Suprapubic skin (tissue), 4 donors: ENCODE measurements around the gene LAMA5. TPM values are rescaled to one million over a fixed set of nuclear protein-coding genes. Genes with fewer than 3 reads are reported as not detected.

Experiments used
- DNase-seq, 2 donors: peaks; one replicate each; pipeline ENCODE4 v3.0.0-alpha.2; 2019; ENCODE audit warnings: low spot score in 2 of 2
- H3K27ac ChIP-seq: fragments of 200-600 bp; sonication (generic); one replicate; pipeline ENCODE4 v1.5.1; 2019
- H3K27me3 ChIP-seq: fragments of 200-600 bp; sonication (generic); one replicate; pipeline ENCODE4 v1.5.1; 2019
- H3K36me3 ChIP-seq: fragments of 200-600 bp; sonication (generic); one replicate; pipeline ENCODE4 v1.5.1; 2019
- H3K4me1 ChIP-seq: fragments of 200-600 bp; sonication (generic); one replicate; pipeline ENCODE4 v1.5.1; 2019
- H3K4me3 ChIP-seq: fragments of 200-600 bp; sonication (generic); one replicate; pipeline ENCODE4 v1.5.1; 2019; ENCODE audit warnings: mild to moderate bottlenecking
- H3K9me3 ChIP-seq: fragments of 200-600 bp; sonication (generic); one replicate; pipeline ENCODE4 v1.5.1; 2019
- EP300 ChIP-seq: sonication (generic); formaldehyde crosslinking; IDR thresholded peaks from one replicate; pipeline ENCODE4 v1.6.1; 2017; ENCODE audit warnings: antibody characterized with exemption
- POLR2A ChIP-seq, 2 donors: fragments of 450-650 bp; IDR thresholded peaks; one replicate each; pipeline ENCODE4 v1.6.1; 2017; ENCODE audit warnings: antibody characterized with exemption in 2 of 2, mild to moderate bottlenecking in 2 of 2, moderate library complexity in 2 of 2
- POLR2AphosphoS5 ChIP-seq, 3 donors: sonication (generic); formaldehyde crosslinking; IDR thresholded peaks; one replicate each; pipeline ENCODE4 v1.6.1; 2017; ENCODE audit warnings: antibody characterized with exemption in 3 of 3
- WGBS: methylation state at CpG from one replicate; pipeline ENCODE4 v1.1.5; 2018; 5-methylcytosine and 5-hydroxymethylcytosine counted together
- total RNA-seq, 4 donors: library from RNA; depleted of rRNA; stranded (reverse); fragments of >200 nt; gene quantifications; one replicate each; pipeline ENCODE4 v1.1.0, GENCODE V29; 2016
- TF ChIP-seq, protein P1 (sequence below), 2 donors: fragments of 200-600 bp in 1 of 2; fragments of 450-650 bp in 1 of 2; sonication (generic) in 1 of 2; IDR thresholded peaks; one replicate each; pipeline ENCODE4 v1.5.1; 2016 to 2019; ENCODE audit warnings: antibody characterized with exemption in 2 of 2, mild to moderate bottlenecking in 1 of 2, moderate library complexity in 1 of 2

The LAMA5 gene
- total RNA-seq, 4 donors from 2014 or later, result 200 to 623 (median 316) TPM

DNA sequence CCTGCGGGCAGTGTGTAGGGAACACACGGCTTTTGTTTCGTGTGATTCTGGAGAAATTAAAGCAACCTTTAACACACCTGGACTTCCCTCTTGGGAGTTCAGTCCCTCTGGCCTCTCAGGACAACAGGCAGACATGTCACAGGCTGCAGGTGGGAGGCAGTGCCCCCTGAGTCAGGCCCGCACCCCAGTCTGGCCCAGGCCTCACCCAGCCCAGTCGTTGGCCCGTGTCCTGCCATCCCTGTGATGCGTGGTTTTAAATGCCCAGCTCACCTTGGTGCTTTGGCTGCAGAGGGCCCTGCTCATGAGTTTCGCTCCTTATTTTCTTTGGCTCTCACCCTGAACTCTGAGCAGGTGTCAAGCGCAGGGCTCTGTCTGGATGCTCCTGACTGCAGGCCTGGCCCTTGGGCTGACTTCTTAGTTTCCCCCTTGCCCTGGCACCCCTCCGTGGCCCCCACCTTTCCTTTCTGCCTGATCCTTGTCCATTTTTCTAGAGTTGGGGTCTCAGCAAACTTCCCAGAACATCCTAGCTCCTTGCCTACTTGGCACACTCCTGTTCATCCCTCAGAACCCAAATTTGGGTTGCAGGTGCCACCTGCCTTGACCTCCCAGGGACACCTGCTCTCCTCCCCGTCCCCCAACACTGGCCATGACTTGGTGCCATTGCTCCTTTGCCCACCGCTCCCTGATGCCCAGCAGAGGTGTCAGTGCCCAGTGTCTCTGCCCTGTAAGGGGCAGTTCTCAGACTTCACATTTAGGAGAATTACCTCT lies 42.2 kb upstream of the LAMA5 start:
- Histone ChIP-seq H3K36me3 (no peaks in the 10 kb centered on the region), H3K9me3 (no peaks in the 10 kb centered on the region), H3K4me1 (peaks cover 39% of the 10 kb centered on the region), H3K27me3 (no peaks in the 10 kb centered on the region), H3K27ac (no peak overlapping the region), H3K4me3 (no peak overlapping the region)
- 86% methylated on average over 10 of the region's 12 CpGs for WGBS
- TF ChIP-seq, protein P1, sequence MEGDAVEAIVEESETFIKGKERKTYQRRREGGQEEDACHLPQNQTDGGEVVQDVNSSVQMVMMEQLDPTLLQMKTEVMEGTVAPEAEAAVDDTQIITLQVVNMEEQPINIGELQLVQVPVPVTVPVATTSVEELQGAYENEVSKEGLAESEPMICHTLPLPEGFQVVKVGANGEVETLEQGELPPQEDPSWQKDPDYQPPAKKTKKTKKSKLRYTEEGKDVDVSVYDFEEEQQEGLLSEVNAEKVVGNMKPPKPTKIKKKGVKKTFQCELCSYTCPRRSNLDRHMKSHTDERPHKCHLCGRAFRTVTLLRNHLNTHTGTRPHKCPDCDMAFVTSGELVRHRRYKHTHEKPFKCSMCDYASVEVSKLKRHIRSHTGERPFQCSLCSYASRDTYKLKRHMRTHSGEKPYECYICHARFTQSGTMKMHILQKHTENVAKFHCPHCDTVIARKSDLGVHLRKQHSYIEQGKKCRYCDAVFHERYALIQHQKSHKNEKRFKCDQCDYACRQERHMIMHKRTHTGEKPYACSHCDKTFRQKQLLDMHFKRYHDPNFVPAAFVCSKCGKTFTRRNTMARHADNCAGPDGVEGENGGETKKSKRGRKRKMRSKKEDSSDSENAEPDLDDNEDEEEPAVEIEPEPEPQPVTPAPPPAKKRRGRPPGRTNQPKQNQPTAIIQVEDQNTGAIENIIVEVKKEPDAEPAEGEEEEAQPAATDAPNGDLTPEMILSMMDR (IDR thresholded peaks at IDR 0.05), result no peak
- no peak for TF ChIP-seq EP300
- TF ChIP-seq POLR2A (IDR thresholded peaks at IDR 0.05), result no peak
- TF ChIP-seq POLR2AphosphoS5 (IDR thresholded peaks at IDR 0.05), result no peak
- DNase-seq, result no peak

DNA sequence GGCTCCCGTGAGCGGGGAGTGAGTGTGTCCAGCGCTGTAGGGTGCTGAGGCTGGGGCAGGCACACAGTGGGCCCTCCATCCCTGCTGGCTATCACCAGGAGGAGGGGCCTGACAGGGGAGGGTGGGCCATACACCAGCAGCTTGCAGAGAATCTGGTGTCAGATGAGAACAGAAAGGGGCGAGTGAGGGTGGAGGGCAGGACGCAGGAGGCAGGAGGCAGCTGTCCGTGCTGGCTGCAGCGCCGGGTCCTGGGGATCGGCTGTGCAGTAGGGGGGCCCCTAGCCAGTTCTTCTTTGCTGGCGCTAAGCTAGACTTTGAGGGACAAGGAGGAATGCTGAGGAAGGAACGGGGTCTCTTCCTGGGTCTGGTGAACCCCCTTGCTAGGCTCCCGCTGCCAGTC lies 41.5 kb upstream of the LAMA5 start:
- WGBS, result 90% methylated on average over 9 of the region's 12 CpGs
- H3K36me3 ChIP-seq, result no peaks in the 10 kb centered on the region
- no peaks in the 10 kb centered on the region for H3K27me3 ChIP-seq
- no peak overlapping the region for H3K4me3 ChIP-seq
- DNase-seq, result no peak
- H3K4me1 ChIP-seq, result peaks cover 39% of the 10 kb centered on the region
- H3K27ac ChIP-seq, result no peak overlapping the region
- no peak for TF ChIP-seq POLR2AphosphoS5 (IDR thresholded peaks at IDR 0.05)
- no peak for TF ChIP-seq EP300
- TF ChIP-seq, protein P1 (IDR thresholded peaks at IDR 0.05), result no peak
- no peaks in the 10 kb centered on the region for H3K9me3 ChIP-seq

DNA sequence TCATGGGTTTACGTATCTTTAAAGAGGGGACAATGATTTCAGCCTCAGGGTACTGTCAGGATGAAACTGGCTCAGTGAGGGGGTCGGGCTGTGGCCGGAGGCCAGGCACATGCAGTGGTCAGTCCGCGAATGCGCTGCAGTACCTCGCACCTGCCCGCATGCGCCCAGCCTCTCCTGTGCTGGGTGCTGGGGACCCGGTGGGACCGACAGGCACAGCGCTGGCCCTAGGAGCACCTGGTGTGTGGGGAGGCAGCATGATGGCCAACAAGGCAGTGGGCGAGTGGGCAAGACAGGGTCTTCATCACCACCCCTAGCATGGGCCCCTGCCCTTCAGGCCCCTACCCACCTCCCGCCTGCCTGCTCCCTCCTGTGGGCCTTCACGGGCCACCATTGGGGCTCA lies 40.9 kb upstream of the LAMA5 start:
- no peak for DNase-seq
- no peaks in the 10 kb centered on the region for H3K9me3 ChIP-seq
- no peaks in the 10 kb centered on the region for H3K27me3 ChIP-seq
- WGBS, result 86% methylated on average over 12 of the region's 15 CpGs
- TF ChIP-seq EP300 (no peak), POLR2A (IDR thresholded peaks at IDR 0.05) (no peak), POLR2AphosphoS5 (IDR thresholded peaks at IDR 0.05) (no peak)
- TF ChIP-seq, protein P1 (IDR thresholded peaks at IDR 0.05), result no peak
- peaks cover 39% of the 10 kb centered on the region for H3K4me1 ChIP-seq
- no peaks in the 10 kb centered on the region for H3K36me3 ChIP-seq
- no peak overlapping the region for H3K4me3 ChIP-seq
- no peak overlapping the region for H3K27ac ChIP-seq

DNA sequence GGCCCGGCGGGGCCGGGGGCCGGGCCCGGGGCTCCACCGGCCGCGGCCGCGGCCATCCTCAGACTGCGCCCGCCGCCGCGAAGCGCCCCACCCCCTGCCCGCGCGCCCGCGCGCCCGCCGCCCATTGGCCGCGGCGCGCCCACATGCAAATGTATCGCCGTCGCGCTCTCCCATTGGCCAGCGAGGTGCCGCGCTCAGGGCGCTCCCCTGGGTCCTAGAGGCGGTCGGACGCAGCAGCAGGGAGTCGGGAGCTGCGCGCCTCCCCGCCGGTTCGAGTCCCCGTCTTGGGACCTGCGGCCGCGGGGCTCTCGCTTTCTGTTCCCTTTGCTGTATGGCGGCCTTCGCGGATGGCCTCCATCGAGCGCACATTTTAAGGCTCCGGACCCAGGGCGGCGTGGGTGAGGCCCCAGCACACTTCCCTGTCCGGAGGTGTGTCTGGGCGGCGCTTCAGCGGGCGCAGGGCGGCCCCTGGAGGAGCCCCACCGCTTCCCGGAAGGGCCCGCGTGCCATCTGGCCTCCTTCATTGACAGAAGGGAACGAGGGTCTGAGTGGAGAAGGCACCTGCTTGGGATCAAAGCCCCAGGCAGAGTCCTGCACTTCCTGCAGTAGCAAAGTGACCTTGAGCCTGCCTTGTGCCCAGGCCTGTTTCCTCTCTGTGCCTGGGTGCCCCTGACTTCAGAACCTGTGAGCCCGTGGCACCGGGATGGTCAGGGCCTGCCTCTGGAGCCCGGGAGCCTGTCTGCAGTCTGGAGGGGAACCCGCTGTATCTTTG lies 40.3 kb upstream of the LAMA5 start, which contains the start of gene CABLES2:
Gene CABLES2, minus strand, starts transcription at position 65 of the 772 bp plus-strand sequence. Its CDS starts 9 bp downstream, at position 56.
- no peaks in the 10 kb centered on the region for H3K9me3 ChIP-seq
- peak within 1 kb of the TSS; percentile 60 for H3K4me3 ChIP-seq
- no peak within 1 kb of the TSS for H3K27ac ChIP-seq
- no peaks in the 10 kb centered on the region for H3K27me3 ChIP-seq
- H3K4me1 ChIP-seq, result peaks cover 39% of the 10 kb centered on the region
- no peaks in the 10 kb centered on the region for H3K36me3 ChIP-seq
- no peak for TF ChIP-seq POLR2A (IDR thresholded peaks at IDR 0.05)
- no peak for TF ChIP-seq POLR2AphosphoS5 (IDR thresholded peaks at IDR 0.05)
- TF ChIP-seq, protein P1 (IDR thresholded peaks at IDR 0.05), result peak in 1 of 2 donors; percentile 10
- TF ChIP-seq EP300, result no peak
- 13% methylated on average over 22 of the region's 73 CpGs for WGBS
- peak; percentile 91 to 96 for DNase-seq

DNA sequence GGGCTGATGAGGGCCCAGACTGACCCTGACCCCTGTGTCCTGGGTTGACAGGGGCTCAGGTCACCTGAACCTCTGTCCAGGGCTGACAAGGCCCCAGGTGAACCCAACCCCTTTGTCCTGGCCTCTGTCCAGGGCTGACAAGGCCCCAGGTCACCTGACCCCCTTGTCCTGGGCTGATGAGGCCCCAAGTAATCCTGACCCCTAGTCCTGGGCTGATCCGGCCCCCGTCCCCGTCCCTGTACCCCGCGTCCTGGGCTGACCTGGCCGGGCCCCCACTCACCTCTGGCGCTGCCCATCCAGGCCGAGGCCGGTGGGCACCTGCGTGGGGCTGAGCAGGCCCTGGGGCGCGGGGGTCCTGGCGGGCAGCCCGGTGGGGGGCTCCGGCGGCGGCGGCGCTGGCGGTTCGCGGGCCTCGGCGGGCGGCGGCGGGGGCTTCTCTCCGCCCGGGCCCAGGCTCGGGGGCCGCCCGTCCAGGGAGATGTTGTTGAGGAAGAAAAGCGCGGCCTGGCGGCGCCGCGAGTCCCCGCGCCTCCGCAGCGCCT lies 39.6 kb upstream of the LAMA5 start:
- Histone ChIP-seq H3K27me3 (no peaks in the 10 kb centered on the region), H3K4me1 (peaks cover 39% of the 10 kb centered on the region), H3K27ac (no peak overlapping the region), H3K9me3 (no peaks in the 10 kb centered on the region), H3K36me3 (no peaks in the 10 kb centered on the region), H3K4me3 (peak overlapping the region; percentile 60)
- TF ChIP-seq POLR2A (IDR thresholded peaks at IDR 0.05) (no peak), EP300 (no peak), POLR2AphosphoS5 (IDR thresholded peaks at IDR 0.05) (no peak)
- TF ChIP-seq, protein P1 (IDR thresholded peaks at IDR 0.05), result no peak
- WGBS, result no CpG with 5 or more reads among the region's 42 CpGs
- DNase-seq, result no peak
